Stomach (tissue), 4 donors: ENCODE data around the gene FAM83F.

Experiments
- CTCF ChIP-seq, 7 experiments: fragments of 450-650 bp in 4 of 7; fragments of 200-600 bp in 3 of 7; sonication (generic) in 3 of 7; IDR thresholded peaks; one replicate each; pipeline ENCODE4 v1.5.1; 2016 to 2019; ENCODE audit warnings: antibody characterized with exemption in 7 of 7, control low read depth in 2 of 7, mild to moderate bottlenecking in 1 of 7
- POLR2AphosphoS5 ChIP-seq, 3 donors: sonication (generic); formaldehyde crosslinking; IDR thresholded peaks; one replicate each; pipeline ENCODE4 v1.6.1; 2016; ENCODE audit warnings: antibody characterized with exemption in 3 of 3

DNA sequence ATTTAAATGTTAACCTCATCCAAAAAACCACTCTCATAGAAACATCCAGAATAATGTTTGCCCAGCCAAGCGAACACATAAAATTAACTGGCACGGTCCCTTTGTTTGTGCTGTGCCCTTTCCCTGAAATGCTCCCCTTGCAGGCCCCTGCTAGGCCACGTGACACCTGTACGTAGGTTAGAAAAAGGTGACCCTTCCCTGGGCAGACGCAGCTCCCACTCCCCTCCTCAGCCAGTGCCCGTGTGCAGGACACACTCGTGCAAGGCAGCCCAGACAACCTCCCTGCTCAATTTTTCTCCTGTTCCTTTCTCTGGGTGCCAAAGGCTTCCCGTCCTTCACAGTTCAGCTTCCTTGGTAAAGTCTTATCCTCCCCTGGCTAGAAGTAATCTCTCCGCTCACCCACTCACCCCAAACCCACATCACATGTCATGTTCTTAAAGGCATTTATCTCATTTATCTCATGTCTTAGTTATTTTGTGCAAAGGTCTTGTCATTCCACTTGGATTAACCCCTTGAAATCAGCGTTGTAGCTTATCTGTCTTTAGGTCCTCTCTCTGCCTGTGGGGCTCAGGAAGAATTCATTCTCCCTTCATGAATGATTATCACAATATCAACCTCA, 20.7 kb downstream of the FAM83F start:
- TF ChIP-seq CTCF (IDR thresholded peaks at IDR 0.05), result no peak
- TF ChIP-seq POLR2AphosphoS5 (IDR thresholded peaks at IDR 0.05), result no peak
